SK-N-SH (cell line): ENCODE measurements around the gene ACTN4. TPM values are rescaled to one million over a fixed set of nuclear protein-coding genes. Genes with fewer than 3 reads are reported as not detected.

ENCODE experiments used
- CTCF ChIA-PET: fragments of 300-600, 350-600 bp; formaldehyde crosslinking; extraction: SDS; loops from one replicate; lab custom pipeline; 2021; lab: Yijun Ruan, JAX
- POLR2A ChIA-PET: fragments of 350-600 bp; sonication (Branson Sonifier 250); formaldehyde crosslinking; extraction: SDS; loops from one replicate; lab custom pipeline; 2020; ENCODE audit warnings: antibody characterized with exemption, inconsistent platforms; lab: Yijun Ruan, JAX
- DNase-seq: peaks from one replicate; pipeline ENCODE4 v3.0.0; 2012
- H2AFZ ChIP-seq: fragments of 200-600 bp; sonication (generic); 2 replicates; pipeline ENCODE4 v1.8.1; 2016; ENCODE audit warnings: antibody characterized with exemption, mild to moderate bottlenecking, low read depth
- H3F3A ChIP-seq: fragments of 200-600 bp; sonication (generic); replicated peaks from 2 replicates; pipeline ENCODE3; 2016; ENCODE audit warnings: antibody characterized with exemption, mild to moderate bottlenecking; ENCODE audit not compliant: insufficient read depth
- H3K27ac ChIP-seq, 2 experiments: fragments of 200-500 bp in 1 of 2; fragments of 200-600 bp in 1 of 2; sonication (Bioruptor generic) in 1 of 2; sonication (generic), shearing (Covaris generic) in 1 of 2; 2 replicates each; pipeline versions ENCODE4 v1.5.1 to v1.6.1; 2014 to 2016; ENCODE audit warnings: low read depth in 2 of 2, inconsistent platforms in 1 of 2, low read length in 1 of 2, mild to moderate bottlenecking in 1 of 2, mixed read lengths in 1 of 2
- H3K27me3 ChIP-seq: fragments of 200-600 bp; sonication (generic), shearing (Covaris generic); 2 replicates; pipeline ENCODE4 v1.6.1; 2016; ENCODE audit warnings: mixed run types; ENCODE audit not compliant: insufficient read depth
- H3K36me3 ChIP-seq, 2 experiments: fragments of 200-500 bp in 1 of 2; fragments of 200-600 bp in 1 of 2; sonication (Bioruptor generic) in 1 of 2; sonication (generic) in 1 of 2; replicated peaks in 1 of 2; 2 replicates each; pipeline versions ENCODE3 to v1.5.1; 2014 to 2016; ENCODE audit warnings: low read length in 1 of 2, mild to moderate bottlenecking in 1 of 2; ENCODE audit not compliant: insufficient read depth in 2 of 2, control insufficient read depth in 1 of 2
- H3K4me1 ChIP-seq, 2 experiments: fragments of 200-500 bp in 1 of 2; fragments of 200-600 bp in 1 of 2; sonication (Bioruptor generic) in 1 of 2; sonication (generic), shearing (Covaris generic) in 1 of 2; 2 replicates each; pipeline versions ENCODE4 v1.5.1 to v1.6.1; 2014 to 2016; ENCODE audit warnings: low read depth in 1 of 2, low read length in 1 of 2, mixed run types in 1 of 2; ENCODE audit not compliant: insufficient read depth in 2 of 2, control insufficient read depth in 1 of 2
- H3K4me2 ChIP-seq: fragments of 200-600 bp; sonication (generic), shearing (Covaris generic); 2 replicates; pipeline ENCODE4 v1.6.1; 2017; ENCODE audit warnings: mixed run types
- H3K4me3 ChIP-seq, 2 experiments: fragments of 200-500 bp in 1 of 2; fragments of 200-600 bp in 1 of 2; sonication (Bioruptor generic) in 1 of 2; sonication (generic), shearing (Covaris generic) in 1 of 2; 2 replicates each; pipeline versions ENCODE4 v1.5.1 to v1.8.1; 2014 to 2016; ENCODE audit warnings: low read depth in 2 of 2, inconsistent platforms in 1 of 2, low read length in 1 of 2, mild to moderate bottlenecking in 1 of 2, mixed read lengths in 1 of 2, moderate library complexity in 1 of 2
- H3K79me2 ChIP-seq: fragments of 200-600 bp; sonication (generic); 2 replicates; pipeline ENCODE4 v1.8.1; 2017; ENCODE audit warnings: mild to moderate bottlenecking; ENCODE audit not compliant: insufficient read depth
- H3K9ac ChIP-seq: fragments of 200-600 bp; sonication (generic); 2 replicates; pipeline ENCODE4 v1.6.1; 2017; ENCODE audit warnings: mixed run types
- H3K9me2 ChIP-seq: fragments of 200-600 bp; sonication (generic); 2 replicates; pipeline ENCODE4 v1.6.1; 2017; ENCODE audit warnings: mixed run types
- H3K9me3 ChIP-seq: fragments of 200-600 bp; sonication (generic); 2 replicates; pipeline ENCODE4 v1.6.1; 2017; ENCODE audit warnings: mixed run types, mild to moderate bottlenecking, moderate library complexity
- H4K20me1 ChIP-seq: fragments of 200-600 bp; sonication (generic); 2 replicates; pipeline ENCODE4 v1.6.1; 2017; ENCODE audit warnings: mild to moderate bottlenecking, mixed run types; ENCODE audit not compliant: insufficient read depth
- ELF1 ChIP-seq: IDR thresholded peaks from 2 replicates; pipeline ENCODE4 v1.4.0; 2012
- EZH2phosphoT487 ChIP-seq: fragments of 200-600 bp; sonication (generic); IDR thresholded peaks from 2 replicates; pipeline ENCODE4 v1.6.1; 2017; ENCODE audit warnings: low read depth, mixed run types, mild to moderate bottlenecking, antibody characterized with exemption, moderate library complexity, borderline replicate concordance
- FOSL2 ChIP-seq: IDR thresholded peaks from 2 replicates; pipeline ENCODE4 v1.4.0; 2012; ENCODE audit warnings: low read depth, mild to moderate bottlenecking, moderate library complexity, borderline replicate concordance
- FOXJ3 ChIP-seq: sonication (generic); formaldehyde crosslinking; IDR thresholded peaks from 2 replicates; pipeline ENCODE4 v1.5.1; 2020; ENCODE audit warnings: mild to moderate bottlenecking, missing genetic modification reagents
- FOXM1 ChIP-seq: IDR thresholded peaks from 2 replicates; pipeline ENCODE4 v1.4.0; 2012; ENCODE audit warnings: low read depth, mild to moderate bottlenecking
- GATA2 ChIP-seq: sonication (generic); formaldehyde crosslinking; IDR thresholded peaks from 2 replicates; pipeline ENCODE4 v1.5.0; 2020; ENCODE audit warnings: mild to moderate bottlenecking, missing genetic modification reagents
- MEF2A ChIP-seq: IDR thresholded peaks from 2 replicates; pipeline ENCODE4 v1.4.0; 2012; ENCODE audit warnings: low read depth, borderline replicate concordance
- MXI1 ChIP-seq: IDR thresholded peaks from 2 replicates; pipeline ENCODE4 v1.6.1; 2012; ENCODE audit warnings: mild to moderate bottlenecking, low read depth, low read length, improper control_type of control experiment
- POLR2AphosphoS5 ChIP-seq: IDR thresholded peaks from 2 replicates; pipeline ENCODE4 v1.6.1; 2012; ENCODE audit warnings: low read depth, low read length
- RAD21 ChIP-seq: IDR thresholded peaks from 2 replicates; pipeline ENCODE4 v1.6.1; 2012; ENCODE audit warnings: mild to moderate bottlenecking, low read length
- RCOR1 ChIP-seq: fragments of 150-350 bp; IDR thresholded peaks from 2 replicates; pipeline ENCODE4 v1.6.1; 2017; ENCODE audit warnings: antibody characterized with exemption, low read length
- REST ChIP-seq: IDR thresholded peaks from 2 replicates; pipeline ENCODE4 v1.6.1; 2012; ENCODE audit warnings: mild to moderate bottlenecking, low read depth, low read length, moderate library complexity
- RFX5 ChIP-seq: IDR thresholded peaks from 2 replicates; pipeline ENCODE4 v1.6.1; 2012; ENCODE audit warnings: mild to moderate bottlenecking, improper control_type of control experiment, low read length
- RXRA ChIP-seq: IDR thresholded peaks from 2 replicates; pipeline ENCODE4 v1.4.0; 2012; ENCODE audit warnings: low read depth, mild to moderate bottlenecking, borderline replicate concordance
- SMC3 ChIP-seq: IDR thresholded peaks from 2 replicates; pipeline ENCODE4 v1.6.1; 2012; ENCODE audit warnings: low read depth, low read length, improper control_type of control experiment
- TAF1 ChIP-seq: IDR thresholded peaks from 2 replicates; pipeline ENCODE4 v1.6.1; 2012; ENCODE audit warnings: low read depth, mild to moderate bottlenecking, low read length, moderate library complexity, borderline replicate concordance
- TCF12 ChIP-seq: IDR thresholded peaks from 2 replicates; pipeline ENCODE4 v1.4.0; 2012
- TEAD4 ChIP-seq: IDR thresholded peaks from 2 replicates; pipeline ENCODE4 v1.4.0; 2012; ENCODE audit warnings: mild to moderate bottlenecking, borderline replicate concordance; ENCODE audit not compliant: insufficient read depth
- WGBS: methylation state at CpG from one replicate; pipeline ENCODE4 v1.1.6; 2017; ENCODE audit warnings: low lambda C conversion rate; 5-methylcytosine and 5-hydroxymethylcytosine counted together
- polyA plus RNA-seq, 3 experiments: library from polyadenylated mRNA; depleted of rRNA; stranded (reverse); fragments of >200 nt; gene quantifications; 2 replicates each; pipeline ENCODE4 v1.2.3, GENCODE V29; 2012
- TF ChIP-seq, protein P1 (sequence below): fragments of 150-350 bp; IDR thresholded peaks from 2 replicates; pipeline ENCODE4 v1.6.1; 2016; ENCODE audit warnings: mild to moderate bottlenecking, low read depth, low read length
- TF ChIP-seq, protein P2 (sequence below): fragments of 200-600 bp; sonication (generic); IDR thresholded peaks from 2 replicates; pipeline ENCODE4 v1.6.1; 2017; ENCODE audit warnings: antibody characterized with exemption, mild to moderate bottlenecking, moderate library complexity

Gene ACTN4
- polyA plus RNA-seq, 1 of the 3 experiments (the other 2 are of a cell fraction) = 598 TPM

DNA sequence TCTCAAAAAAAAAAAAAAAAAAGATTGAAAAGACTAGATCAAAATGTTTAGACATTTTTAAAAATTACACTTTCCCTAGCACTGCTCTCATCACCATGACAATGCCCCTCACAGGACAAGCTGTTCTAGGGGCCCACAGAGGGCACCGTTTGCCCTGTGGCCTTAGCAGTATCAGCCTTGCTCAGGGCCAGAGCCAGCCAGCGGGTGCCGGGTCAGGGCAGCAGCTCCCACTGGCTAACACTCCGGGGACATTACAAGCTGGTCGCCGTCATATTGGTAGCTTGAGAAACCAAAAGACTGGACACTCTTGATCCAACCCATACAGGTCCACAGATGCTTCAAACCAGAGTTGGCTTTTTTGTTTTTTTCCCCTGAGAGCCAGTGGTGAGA lies 78.8 kb downstream of the ACTN4 start:
- TF ChIP-seq FOXJ3 (no peak), FOXM1 (no peak), RFX5 (no peak), MEF2A (no peak), ELF1 (no peak), TCF12 (no peak), TEAD4 (no peak), POLR2AphosphoS5 (no peak), GATA2 (CRISPR knock-in tag) (no peak), SMC3 (no peak), RXRA (no peak), TAF1 (no peak), REST (no peak), RAD21 (no peak), EZH2phosphoT487 (no peak), RCOR1 (no peak), MXI1 (no peak), FOSL2 (no peak)
- TF ChIP-seq, protein P1, sequence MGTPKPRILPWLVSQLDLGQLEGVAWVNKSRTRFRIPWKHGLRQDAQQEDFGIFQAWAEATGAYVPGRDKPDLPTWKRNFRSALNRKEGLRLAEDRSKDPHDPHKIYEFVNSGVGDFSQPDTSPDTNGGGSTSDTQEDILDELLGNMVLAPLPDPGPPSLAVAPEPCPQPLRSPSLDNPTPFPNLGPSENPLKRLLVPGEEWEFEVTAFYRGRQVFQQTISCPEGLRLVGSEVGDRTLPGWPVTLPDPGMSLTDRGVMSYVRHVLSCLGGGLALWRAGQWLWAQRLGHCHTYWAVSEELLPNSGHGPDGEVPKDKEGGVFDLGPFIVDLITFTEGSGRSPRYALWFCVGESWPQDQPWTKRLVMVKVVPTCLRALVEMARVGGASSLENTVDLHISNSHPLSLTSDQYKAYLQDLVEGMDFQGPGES = no peak
- TF ChIP-seq, protein P2, sequence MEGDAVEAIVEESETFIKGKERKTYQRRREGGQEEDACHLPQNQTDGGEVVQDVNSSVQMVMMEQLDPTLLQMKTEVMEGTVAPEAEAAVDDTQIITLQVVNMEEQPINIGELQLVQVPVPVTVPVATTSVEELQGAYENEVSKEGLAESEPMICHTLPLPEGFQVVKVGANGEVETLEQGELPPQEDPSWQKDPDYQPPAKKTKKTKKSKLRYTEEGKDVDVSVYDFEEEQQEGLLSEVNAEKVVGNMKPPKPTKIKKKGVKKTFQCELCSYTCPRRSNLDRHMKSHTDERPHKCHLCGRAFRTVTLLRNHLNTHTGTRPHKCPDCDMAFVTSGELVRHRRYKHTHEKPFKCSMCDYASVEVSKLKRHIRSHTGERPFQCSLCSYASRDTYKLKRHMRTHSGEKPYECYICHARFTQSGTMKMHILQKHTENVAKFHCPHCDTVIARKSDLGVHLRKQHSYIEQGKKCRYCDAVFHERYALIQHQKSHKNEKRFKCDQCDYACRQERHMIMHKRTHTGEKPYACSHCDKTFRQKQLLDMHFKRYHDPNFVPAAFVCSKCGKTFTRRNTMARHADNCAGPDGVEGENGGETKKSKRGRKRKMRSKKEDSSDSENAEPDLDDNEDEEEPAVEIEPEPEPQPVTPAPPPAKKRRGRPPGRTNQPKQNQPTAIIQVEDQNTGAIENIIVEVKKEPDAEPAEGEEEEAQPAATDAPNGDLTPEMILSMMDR = no peak
- Histone ChIP-seq H3K79me2 (peaks cover 12% of the 10 kb centered on the region), H3K9ac (no peak overlapping the region), H3K9me2 (no peaks in the 10 kb centered on the region), H3K4me2 (no peak overlapping the region), H3K4me3 (no peak overlapping the region), H2AFZ (no peak overlapping the region), H3K9me3 (no peaks in the 10 kb centered on the region), H3K27me3 (no peaks in the 10 kb centered on the region), H3K4me1 (no peaks in the 10 kb centered on the region), H3K36me3 (peaks cover 50 to 89% of the 10 kb centered on the region in 2 experiments), H4K20me1 (0 out of 2 replicates have a peak, but pooled peaks cover 6% of the 10 kb centered on the region), H3F3A (peaks cover 22% of the 10 kb centered on the region), H3K27ac (no peak overlapping the region)
- WGBS = 98% methylated on average over 6 of the region's 6 CpGs
- DNase-seq = no peak
- CTCF ChIA-PET = interaction anchor here (1.6 kb wide), 1 partner anchor 8 kb away, joined by 3 read pairs; no protein-coding TSS in a partner anchor
- POLR2A ChIA-PET = interaction anchor here (0.9 kb wide), 1 partner anchor 11 kb away, joined by 3 read pairs; no protein-coding TSS in a partner anchor
